SK-N-SH treated with all-trans-retinoic acid at 6 μM for 48 hours (cell line): ENCODE measurements around the gene DIDO1.

Source experiments
- ATAC-seq: fragments of 200-7000 bp; cut with Tn5 transposase; 3 replicates; pipeline ENCODE4 v1.9.1; 2020; ENCODE audit warnings: mild to moderate bottlenecking, moderate library complexity
- ARNTL ChIP-seq: fragments of 450-650 bp; formaldehyde crosslinking; IDR thresholded peaks from 2 replicates; pipeline ENCODE4 v1.5.0; 2020; ENCODE audit warnings: low read depth, mild to moderate bottlenecking, moderate library complexity, borderline replicate concordance
- BACH2 ChIP-seq: fragments of 250-450 bp; sonication (Bioruptor Pico); IDR thresholded peaks from 2 replicates; pipeline ENCODE4 v1.9.0; 2021; ENCODE audit warnings: mild to moderate bottlenecking, borderline replicate concordance
- CSDC2 ChIP-seq: fragments of 250-450 bp; sonication (Bioruptor Pico); IDR thresholded peaks from 2 replicates; pipeline ENCODE4 v1.5.0; 2020; ENCODE audit warnings: mild to moderate bottlenecking, moderate library complexity
- ESRRG ChIP-seq: fragments of 250-450 bp; sonication (Bioruptor Pico); IDR thresholded peaks from 2 replicates; pipeline ENCODE4 v1.6.1; 2021; ENCODE audit warnings: mild to moderate bottlenecking
- GLIS3 ChIP-seq: fragments of 250-450 bp; sonication (Bioruptor Pico); IDR thresholded peaks from 2 replicates; pipeline ENCODE4 v1.5.0; 2020; ENCODE audit warnings: mild to moderate bottlenecking, moderate library complexity
- ISL1 ChIP-seq: fragments of 250-450 bp; sonication (Bioruptor Pico); IDR thresholded peaks from 2 replicates; pipeline ENCODE4 v2.1.2; 2022; ENCODE audit warnings: mild to moderate bottlenecking, moderate library complexity
- OSR1 ChIP-seq: fragments of 250-450 bp; sonication (Bioruptor Pico); IDR thresholded peaks from 2 replicates; pipeline ENCODE4 v1.8.0; 2022; ENCODE audit warnings: moderate library complexity, mild to moderate bottlenecking, inconsistent platforms
- PATZ1 ChIP-seq: fragments of 250-450 bp; sonication (Bioruptor Pico); IDR thresholded peaks from 2 replicates; pipeline ENCODE4 v1.8.0; 2020; ENCODE audit warnings: mild to moderate bottlenecking, moderate library complexity, borderline replicate concordance
- POU6F1 ChIP-seq: fragments of 250-450 bp; sonication (Bioruptor Pico); IDR thresholded peaks from 2 replicates; pipeline ENCODE4 v1.8.0; 2021; ENCODE audit warnings: low read depth, mild to moderate bottlenecking, moderate library complexity, borderline replicate concordance
- PPARA ChIP-seq: fragments of 250-450 bp; sonication (Bioruptor Pico); IDR thresholded peaks from 2 replicates; pipeline ENCODE4 v1.5.0; 2020; ENCODE audit warnings: mild to moderate bottlenecking, borderline replicate concordance
- SNAI2 ChIP-seq: fragments of 250-450 bp; sonication (Bioruptor Pico); IDR thresholded peaks from 2 replicates; pipeline ENCODE4 v1.5.0; 2020; ENCODE audit warnings: mild to moderate bottlenecking, moderate library complexity
- TOX ChIP-seq: fragments of 250-450 bp; sonication (Bioruptor Pico); IDR thresholded peaks from 2 replicates; pipeline ENCODE4 v1.8.0; 2021; ENCODE audit warnings: mild to moderate bottlenecking, moderate library complexity, borderline replicate concordance
- TSHZ2 ChIP-seq: fragments of 250-450 bp; sonication (Bioruptor Pico); IDR thresholded peaks from 2 replicates; pipeline ENCODE4 v1.5.0; 2020; ENCODE audit warnings: mild to moderate bottlenecking, moderate library complexity
- ZC3H10 ChIP-seq: fragments of 250-450 bp; sonication (Bioruptor Pico); IDR thresholded peaks from 2 replicates; pipeline ENCODE4 v1.5.1; 2021; ENCODE audit warnings: mild to moderate bottlenecking, moderate library complexity
- ZFP3 ChIP-seq: fragments of 250-450 bp; sonication (Bioruptor Pico); IDR thresholded peaks from 2 replicates; pipeline ENCODE4 v1.5.0; 2020; ENCODE audit warnings: mild to moderate bottlenecking, moderate library complexity
- ZFP30 ChIP-seq: fragments of 450-650 bp; formaldehyde crosslinking; IDR thresholded peaks from 2 replicates; pipeline ENCODE4 v1.5.0; 2022; ENCODE audit warnings: mild to moderate bottlenecking, moderate library complexity
- ZNF565 ChIP-seq: fragments of 450-650 bp; formaldehyde crosslinking; conservative IDR thresholded peaks from 2 replicates; pipeline ENCODE4 v1.5.0; 2020; ENCODE audit warnings: low read depth, mild to moderate bottlenecking, moderate library complexity
- ZNF8 ChIP-seq: fragments of 450-650 bp; formaldehyde crosslinking; IDR thresholded peaks from 2 replicates; pipeline ENCODE4 v1.5.0; 2020; ENCODE audit warnings: mild to moderate bottlenecking, moderate library complexity

The DIDO1 gene

GRCh38 chr20:62872184-62872847, 54.0 kb downstream of the DIDO1 start:
- no peak for ATAC-seq
- TF ChIP-seq ZC3H10 (no peak), GLIS3 (CRISPR knock-in tag) (no peak), ARNTL (no peak), BACH2 (CRISPR knock-in tag) (no peak), ZFP3 (CRISPR knock-in tag) (no peak), SNAI2 (CRISPR knock-in tag) (no peak), ZFP30 (CRISPR knock-in tag) (no peak), TSHZ2 (CRISPR knock-in tag) (no peak), ZNF565 (CRISPR knock-in tag) (no peak), ISL1 (CRISPR knock-in tag) (no peak), POU6F1 (no peak), ESRRG (CRISPR knock-in tag) (no peak), PATZ1 (CRISPR knock-in tag) (no peak), TOX (CRISPR knock-in tag) (no peak)

- ATAC-seq = no peak
- TF ChIP-seq PATZ1 (CRISPR knock-in tag) (no peak), TSHZ2 (CRISPR knock-in tag) (no peak), ZNF565 (CRISPR knock-in tag) (no peak), CSDC2 (CRISPR knock-in tag) (no peak), ZFP30 (CRISPR knock-in tag) (no peak), GLIS3 (CRISPR knock-in tag) (no peak), ZFP3 (CRISPR knock-in tag) (no peak), TOX (CRISPR knock-in tag) (no peak), PPARA (CRISPR knock-in tag) (no peak), ARNTL (no peak), SNAI2 (CRISPR knock-in tag) (no peak), ZNF8 (CRISPR knock-in tag) (no peak), OSR1 (CRISPR knock-in tag) (no peak)
These were observed 62.1 kb downstream of the DIDO1 start for GRCh38 chr20:62864207-62864606.
